Fibroblast of mammary gland (primary cell): Measurements from ENCODE around the gene ACTN3.
"Not testable (repeated sequence)": the region's sequence is repeated elsewhere in the genome, so short reads cannot be mapped to it uniquely, and the experiment has no call there.

Experiments
- DNase-seq: peaks from one replicate; pipeline ENCODE4 v3.0.0-alpha.2; 2010; ENCODE audit warnings: low read depth
- H3K4me3 ChIP-seq: 2 replicates; pipeline ENCODE4 v1.5.1; 2011; ENCODE audit warnings: low read depth, mild to moderate bottlenecking, low read length, moderate library complexity; ENCODE audit not compliant: control insufficient read depth
- CTCF ChIP-seq: conservative IDR thresholded peaks from 2 replicates; pipeline ENCODE4 v1.5.1; 2011; ENCODE audit warnings: low read depth, low read length, inconsistent platforms; ENCODE audit not compliant: control insufficient read depth, insufficient read depth

The ACTN3 gene

GRCh38 chr11:66595245-66595904 is 48.7 kb downstream of the ACTN3 start:
- TF ChIP-seq CTCF = no peak
- H3K4me3 ChIP-seq = no peak overlapping the region
- no peak for DNase-seq

GRCh38 chr11:66598993-66599392 is 52.3 kb downstream of the ACTN3 start:
- TF ChIP-seq CTCF = no peak
- no peak for DNase-seq
- H3K4me3 ChIP-seq = no peak overlapping the region

- no peak for DNase-seq
- no peak overlapping the region for H3K4me3 ChIP-seq
- no peak for TF ChIP-seq CTCF
Measured at GRCh38 chr11:66600219-66600618, 53.5 kb downstream of the ACTN3 start.

GRCh38 chr11:66600631-66601233 is 54.0 kb downstream of the ACTN3 start:
- no peak overlapping the region for H3K4me3 ChIP-seq
- peak; percentile 45 for DNase-seq
- no peak for TF ChIP-seq CTCF

GRCh38 chr11:66603072-66603471 is 56.4 kb downstream of the ACTN3 start:
- no peak overlapping the region for H3K4me3 ChIP-seq
- TF ChIP-seq CTCF = no peak
- DNase-seq = no peak

GRCh38 chr11:66604155-66604554 is 57.5 kb downstream of the ACTN3 start:
- DNase-seq = no peak
- H3K4me3 ChIP-seq = no peak overlapping the region
- TF ChIP-seq CTCF = no peak

- not testable (repeated sequence) for H3K4me3 ChIP-seq, DNase-seq
Measured at GRCh38 chr11:66606608-66607007, 59.9 kb downstream of the ACTN3 start.
